Measurements from ENCODE around the gene MT4.
A peak's percentile ranks its signal among the peaks of the same experiment; 100 is the strongest.

The MT4 gene

GRCh38 chr16:56576585-56577299 is 11.9 kb downstream of the MT4 start:
- no peak for TF ChIP-seq FOXM1 (IDR thresholded peaks at IDR 0.05; ENCODE audit: borderline replicate concordance, low read depth)
- no peak for TF ChIP-seq EGR1 (IDR thresholded peaks at IDR 0.05)
- TF ChIP-seq TEAD4 (IDR thresholded peaks at IDR 0.05), result no peak
- TF ChIP-seq CREB1 (IDR thresholded peaks at IDR 0.05; ENCODE audit: low read depth), result no peak
- no peak for TF ChIP-seq USF1 (IDR thresholded peaks at IDR 0.05)
- no peak for TF ChIP-seq YY1 (IDR thresholded peaks at IDR 0.05; ENCODE audit: low read depth)
- TF ChIP-seq MAX (IDR thresholded peaks at IDR 0.05), result peak; percentile 6; the same call in 1 of the 2 replicates
- TF ChIP-seq NFIC (IDR thresholded peaks at IDR 0.05), result no peak
- TF ChIP-seq TAF1 (IDR thresholded peaks at IDR 0.05; ENCODE audit: low read depth), result no peak
- TF ChIP-seq TCF12 (IDR thresholded peaks at IDR 0.05; ENCODE audit: low read depth), result no peak
- no peak for TF ChIP-seq EP300 (IDR thresholded peaks at IDR 0.05; ENCODE audit: borderline replicate concordance)
- TF ChIP-seq REST (IDR thresholded peaks at IDR 0.05; ENCODE audit: low read depth), result no peak
- TF ChIP-seq ZBTB7A (IDR thresholded peaks at IDR 0.05; ENCODE audit: low read depth), result no peak
- TF ChIP-seq RAD21 (IDR thresholded peaks at IDR 0.05; ENCODE audit: low read depth), result peak; percentile 98
- no peak for TF ChIP-seq CEBPB (IDR thresholded peaks at IDR 0.05)

GRCh38 chr16:56577300-56577625 is 12.4 kb downstream of the MT4 start:
- TF ChIP-seq TCF12 (IDR thresholded peaks at IDR 0.05; ENCODE audit: low read depth) (no peak), FOXM1 (IDR thresholded peaks at IDR 0.05; ENCODE audit: borderline replicate concordance, low read depth) (no peak), CREB1 (IDR thresholded peaks at IDR 0.05; ENCODE audit: low read depth) (no peak), ZBTB7A (IDR thresholded peaks at IDR 0.05; ENCODE audit: low read depth) (no peak), RAD21 (IDR thresholded peaks at IDR 0.05; ENCODE audit: low read depth) (no peak), USF1 (IDR thresholded peaks at IDR 0.05) (no peak), EGR1 (IDR thresholded peaks at IDR 0.05) (no peak), CEBPB (IDR thresholded peaks at IDR 0.05) (no peak), EP300 (IDR thresholded peaks at IDR 0.05; ENCODE audit: borderline replicate concordance) (no peak), MAX (IDR thresholded peaks at IDR 0.05) (no peak), TEAD4 (IDR thresholded peaks at IDR 0.05) (no peak), NFIC (IDR thresholded peaks at IDR 0.05) (no peak), YY1 (IDR thresholded peaks at IDR 0.05; ENCODE audit: low read depth) (no peak), TAF1 (IDR thresholded peaks at IDR 0.05; ENCODE audit: low read depth) (no peak), REST (IDR thresholded peaks at IDR 0.05; ENCODE audit: low read depth) (no peak)

GRCh38 chr16:56580391-56581048 is 15.6 kb downstream of the MT4 start:
- TF ChIP-seq CREB1 (IDR thresholded peaks at IDR 0.05; ENCODE audit: low read depth) (no peak), FOXM1 (IDR thresholded peaks at IDR 0.05; ENCODE audit: borderline replicate concordance, low read depth) (no peak), ZBTB7A (IDR thresholded peaks at IDR 0.05; ENCODE audit: low read depth) (no peak), REST (IDR thresholded peaks at IDR 0.05; ENCODE audit: low read depth) (no peak), TAF1 (IDR thresholded peaks at IDR 0.05; ENCODE audit: low read depth) (no peak), YY1 (IDR thresholded peaks at IDR 0.05; ENCODE audit: low read depth) (no peak), TCF12 (IDR thresholded peaks at IDR 0.05; ENCODE audit: low read depth) (no peak)
